HepG2 (cell line): ENCODE results near the gene POLR1H. TPM values are rescaled to one million over a fixed set of nuclear protein-coding genes. Genes with fewer than 3 reads are reported as not detected.

Experiments used
- AHR ChIP-seq: IDR thresholded peaks from 2 replicates; pipeline ENCODE4 v1.6.1; 2018; ENCODE audit warnings: missing genetic modification reagents, missing compliant biosample characterization
- CTCF ChIP-seq: sonication (generic); formaldehyde crosslinking; IDR thresholded peaks from 2 replicates; pipeline ENCODE4 v1.5.0; 2020; ENCODE audit warnings: mild to moderate bottlenecking, missing genetic modification reagents, moderate library complexity
- ELF4 ChIP-seq: sonication (generic); formaldehyde crosslinking; IDR thresholded peaks from 2 replicates; pipeline ENCODE4 v1.5.0; 2020; ENCODE audit warnings: missing genetic modification reagents, mild to moderate bottlenecking, moderate library complexity, borderline replicate concordance
- JUN ChIP-seq: sonication (generic); formaldehyde crosslinking; IDR thresholded peaks from 2 replicates; pipeline ENCODE4 v1.4.0; 2020; ENCODE audit warnings: mild to moderate bottlenecking, missing genetic modification reagents
- JUNB ChIP-seq: sonication (generic); formaldehyde crosslinking; IDR thresholded peaks from 2 replicates; pipeline ENCODE4 v1.8.0; 2022; ENCODE audit warnings: missing genetic modification reagents, mild to moderate bottlenecking, borderline replicate concordance
- MAFK ChIP-seq, 2 experiments: IDR thresholded peaks in 1 of 2; conservative IDR thresholded peaks in 1 of 2; 2 replicates each; pipeline ENCODE4 v1.6.1; 2011; ENCODE audit warnings: improper control_type of control experiment in 2 of 2, low read length in 2 of 2
- MYPOP ChIP-seq: sonication (generic); formaldehyde crosslinking; IDR thresholded peaks from 2 replicates; pipeline ENCODE4 v1.8.1; 2023; ENCODE audit warnings: mild to moderate bottlenecking, moderate library complexity, missing genetic modification reagents
- SNRNP70 ChIP-seq: fragments of 200-400 bp; formaldehyde crosslinking; IDR thresholded peaks from 2 replicates; pipeline ENCODE4 v1.6.1; 2017; ENCODE audit warnings: mild to moderate bottlenecking, low read depth, low read length, moderate library complexity
- TOE1 ChIP-seq: sonication (generic); formaldehyde crosslinking; IDR thresholded peaks from 2 replicates; pipeline ENCODE4 v1.4.0; 2020; ENCODE audit warnings: mild to moderate bottlenecking, missing genetic modification reagents
- ZBTB21 ChIP-seq: sonication (generic); formaldehyde crosslinking; IDR thresholded peaks from 2 replicates; pipeline ENCODE4 v1.4.0; 2020; ENCODE audit warnings: missing genetic modification reagents
- ZMYM4 ChIP-seq: sonication (generic); formaldehyde crosslinking; IDR thresholded peaks from 2 replicates; pipeline ENCODE4 v1.8.1; 2023; ENCODE audit warnings: mild to moderate bottlenecking, missing genetic modification reagents
- ZNF619 ChIP-seq: sonication (generic); formaldehyde crosslinking; IDR thresholded peaks from 2 replicates; pipeline ENCODE4 v1.4.0; 2020; ENCODE audit warnings: mild to moderate bottlenecking, missing genetic modification reagents
- ZNF678 ChIP-seq: sonication (generic); formaldehyde crosslinking; IDR thresholded peaks from 2 replicates; pipeline ENCODE4 v1.4.0; 2020; ENCODE audit warnings: mild to moderate bottlenecking, missing genetic modification reagents
- ZNF891 ChIP-seq: sonication (generic); formaldehyde crosslinking; IDR thresholded peaks from 2 replicates; pipeline ENCODE4 v1.5.0; 2020; ENCODE audit warnings: mild to moderate bottlenecking, missing genetic modification reagents
- ZSCAN31 ChIP-seq: sonication (generic); formaldehyde crosslinking; IDR thresholded peaks from 2 replicates; pipeline ENCODE4 v1.5.0; 2020; ENCODE audit warnings: low read depth, mild to moderate bottlenecking, missing genetic modification reagents
- polyA plus RNA-seq, 8 experiments: library from polyadenylated mRNA; depleted of rRNA in 3 of 8; stranded (reverse) in 7 of 8; unstranded in 1 of 8; fragments of >200 nt; fragmentation: Illumina TruSeq in 4 of 8; extraction: Trizol in 4 of 8; gene quantifications; 2 replicates each; pipeline versions ENCODE4 v1.2.1 to v1.2.3, GENCODE V29; 2011 to 2016; ENCODE audit warnings: low read depth in 4 of 8, missing spikeins in 1 of 8, mixed read lengths in 1 of 8; ENCODE audit not compliant: insufficient read depth in 1 of 8
- total RNA-seq, 5 experiments: library from RNA; depleted of rRNA; stranded (reverse); fragments of >200 nt; fragmentation: Illumina TruSeq; extraction: Trizol; gene quantifications; 2 replicates each; pipeline ENCODE4 v1.2.3, GENCODE V29; 2016; ENCODE audit warnings: low read depth in 1 of 5
- TF ChIP-seq, protein P1 (sequence below): IDR thresholded peaks from 2 replicates; pipeline ENCODE4 v1.6.1; 2016; ENCODE audit warnings: low read depth, control low read depth
- TF ChIP-seq, protein P2 (sequence below): sonication (generic); formaldehyde crosslinking; IDR thresholded peaks from 2 replicates; pipeline ENCODE4 v1.5.1; 2020; ENCODE audit warnings: missing genetic modification reagents, mild to moderate bottlenecking, borderline replicate concordance
- TF ChIP-seq, protein P3 (sequence below): sonication (generic); formaldehyde crosslinking; IDR thresholded peaks from 2 replicates; pipeline ENCODE4 v1.4.0; 2020; ENCODE audit warnings: missing genetic modification reagents

Gene POLR1H
- total and polyA plus RNA-seq, 2 of the 13 experiments (the other 11 are each of a cell fraction or from before 2014, with no cell fraction given) = 61.4 to 79.8 TPM

DNA sequence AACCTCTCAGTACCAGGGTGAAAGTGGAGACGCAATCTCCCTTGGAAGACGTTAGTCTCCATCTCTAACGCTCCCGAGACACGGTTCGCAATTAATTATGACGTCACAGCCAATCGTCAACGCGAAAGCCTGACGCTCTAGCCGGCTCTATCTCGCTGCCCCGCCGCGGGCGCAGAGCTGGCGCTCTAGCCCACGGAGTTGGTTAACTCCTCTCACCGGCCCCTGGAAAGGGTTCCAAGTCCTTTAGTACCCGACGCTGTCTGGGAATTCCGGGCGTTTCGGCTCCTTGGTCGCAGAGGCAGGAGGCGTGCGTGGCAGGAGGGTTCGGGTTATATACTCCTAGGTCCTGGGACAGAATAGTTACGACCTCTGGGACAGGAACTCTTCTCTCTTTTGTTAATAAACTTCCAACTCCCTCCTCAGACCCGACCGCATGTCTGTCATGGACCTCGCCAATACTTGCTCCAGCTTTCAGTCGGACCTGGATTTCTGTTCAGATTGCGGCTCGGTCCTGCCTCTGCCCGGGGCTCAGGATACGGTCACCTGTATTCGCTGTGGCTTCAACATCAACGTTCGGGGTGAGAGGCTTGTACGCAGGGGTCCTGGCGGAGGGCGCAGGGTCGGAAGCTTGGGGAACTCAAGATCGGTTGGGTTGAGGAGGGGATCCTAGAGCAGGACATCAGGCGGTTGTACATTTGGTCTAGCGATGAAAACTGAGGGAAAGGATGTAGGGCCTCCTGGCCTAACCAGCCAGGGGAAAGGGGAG lies at the start of gene POLR1H (continued):
- TF ChIP-seq CTCF (CRISPR knock-in tag) (no peak; the same call in 1 of the 2 replicates), TOE1 (CRISPR knock-in tag) (peak; percentile 83), MAFK (conservative IDR thresholded peaks at IDR 0.05 in 1 of 2, IDR thresholded peaks at IDR 0.05 in 1 of 2; ENCODE audit: low read length in 2 of 2) (no peak), ZNF891 (CRISPR knock-in tag) (0 out of 2 replicates have a peak, but pooled peaks have one; percentile 43), SNRNP70 (no peak), MYPOP (CRISPR knock-in tag) (peak; percentile 93), ZNF678 (CRISPR knock-in tag) (no peak), JUNB (no peak), ZNF619 (CRISPR knock-in tag) (peak; percentile 77; the same call in 1 of the 2 replicates), ZMYM4 (CRISPR knock-in tag) (peak; percentile 96), AHR (CRISPR knock-in tag) (no peak), ZSCAN31 (peak; percentile 87), ZBTB21 (peak; percentile 96), ELF4 (CRISPR knock-in tag) (no peak), JUN (CRISPR knock-in tag) (no peak)
- TF ChIP-seq, protein P1, sequence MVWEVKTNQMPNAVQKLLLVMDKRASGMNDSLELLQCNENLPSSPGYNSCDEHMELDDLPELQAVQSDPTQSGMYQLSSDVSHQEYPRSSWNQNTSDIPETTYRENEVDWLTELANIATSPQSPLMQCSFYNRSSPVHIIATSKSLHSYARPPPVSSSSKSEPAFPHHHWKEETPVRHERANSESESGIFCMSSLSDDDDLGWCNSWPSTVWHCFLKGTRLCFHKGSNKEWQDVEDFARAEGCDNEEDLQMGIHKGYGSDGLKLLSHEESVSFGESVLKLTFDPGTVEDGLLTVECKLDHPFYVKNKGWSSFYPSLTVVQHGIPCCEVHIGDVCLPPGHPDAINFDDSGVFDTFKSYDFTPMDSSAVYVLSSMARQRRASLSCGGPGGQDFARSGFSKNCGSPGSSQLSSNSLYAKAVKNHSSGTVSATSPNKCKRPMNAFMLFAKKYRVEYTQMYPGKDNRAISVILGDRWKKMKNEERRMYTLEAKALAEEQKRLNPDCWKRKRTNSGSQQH (CRISPR knock-in tag) = peak; percentile 91
- TF ChIP-seq, protein P2, sequence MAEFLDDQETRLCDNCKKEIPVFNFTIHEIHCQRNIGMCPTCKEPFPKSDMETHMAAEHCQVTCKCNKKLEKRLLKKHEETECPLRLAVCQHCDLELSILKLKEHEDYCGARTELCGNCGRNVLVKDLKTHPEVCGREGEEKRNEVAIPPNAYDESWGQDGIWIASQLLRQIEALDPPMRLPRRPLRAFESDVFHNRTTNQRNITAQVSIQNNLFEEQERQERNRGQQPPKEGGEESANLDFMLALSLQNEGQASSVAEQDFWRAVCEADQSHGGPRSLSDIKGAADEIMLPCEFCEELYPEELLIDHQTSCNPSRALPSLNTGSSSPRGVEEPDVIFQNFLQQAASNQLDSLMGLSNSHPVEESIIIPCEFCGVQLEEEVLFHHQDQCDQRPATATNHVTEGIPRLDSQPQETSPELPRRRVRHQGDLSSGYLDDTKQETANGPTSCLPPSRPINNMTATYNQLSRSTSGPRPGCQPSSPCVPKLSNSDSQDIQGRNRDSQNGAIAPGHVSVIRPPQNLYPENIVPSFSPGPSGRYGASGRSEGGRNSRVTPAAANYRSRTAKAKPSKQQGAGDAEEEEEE (CRISPR knock-in tag) = peak; percentile 97
- TF ChIP-seq, protein P3, sequence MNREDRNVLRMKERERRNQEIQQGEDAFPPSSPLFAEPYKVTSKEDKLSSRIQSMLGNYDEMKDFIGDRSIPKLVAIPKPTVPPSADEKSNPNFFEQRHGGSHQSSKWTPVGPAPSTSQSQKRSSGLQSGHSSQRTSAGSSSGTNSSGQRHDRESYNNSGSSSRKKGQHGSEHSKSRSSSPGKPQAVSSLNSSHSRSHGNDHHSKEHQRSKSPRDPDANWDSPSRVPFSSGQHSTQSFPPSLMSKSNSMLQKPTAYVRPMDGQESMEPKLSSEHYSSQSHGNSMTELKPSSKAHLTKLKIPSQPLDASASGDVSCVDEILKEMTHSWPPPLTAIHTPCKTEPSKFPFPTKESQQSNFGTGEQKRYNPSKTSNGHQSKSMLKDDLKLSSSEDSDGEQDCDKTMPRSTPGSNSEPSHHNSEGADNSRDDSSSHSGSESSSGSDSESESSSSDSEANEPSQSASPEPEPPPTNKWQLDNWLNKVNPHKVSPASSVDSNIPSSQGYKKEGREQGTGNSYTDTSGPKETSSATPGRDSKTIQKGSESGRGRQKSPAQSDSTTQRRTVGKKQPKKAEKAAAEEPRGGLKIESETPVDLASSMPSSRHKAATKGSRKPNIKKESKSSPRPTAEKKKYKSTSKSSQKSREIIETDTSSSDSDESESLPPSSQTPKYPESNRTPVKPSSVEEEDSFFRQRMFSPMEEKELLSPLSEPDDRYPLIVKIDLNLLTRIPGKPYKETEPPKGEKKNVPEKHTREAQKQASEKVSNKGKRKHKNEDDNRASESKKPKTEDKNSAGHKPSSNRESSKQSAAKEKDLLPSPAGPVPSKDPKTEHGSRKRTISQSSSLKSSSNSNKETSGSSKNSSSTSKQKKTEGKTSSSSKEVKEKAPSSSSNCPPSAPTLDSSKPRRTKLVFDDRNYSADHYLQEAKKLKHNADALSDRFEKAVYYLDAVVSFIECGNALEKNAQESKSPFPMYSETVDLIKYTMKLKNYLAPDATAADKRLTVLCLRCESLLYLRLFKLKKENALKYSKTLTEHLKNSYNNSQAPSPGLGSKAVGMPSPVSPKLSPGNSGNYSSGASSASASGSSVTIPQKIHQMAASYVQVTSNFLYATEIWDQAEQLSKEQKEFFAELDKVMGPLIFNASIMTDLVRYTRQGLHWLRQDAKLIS (CRISPR knock-in tag) = peak; percentile 65; the same call in 1 of the 2 replicates
